ENCODE data around the gene MYL4.
"Not testable (repeated sequence)": the region's sequence is repeated elsewhere in the genome, so short reads cannot be mapped to it uniquely, and the experiment has no call there.

MYL4 gene

DNA sequence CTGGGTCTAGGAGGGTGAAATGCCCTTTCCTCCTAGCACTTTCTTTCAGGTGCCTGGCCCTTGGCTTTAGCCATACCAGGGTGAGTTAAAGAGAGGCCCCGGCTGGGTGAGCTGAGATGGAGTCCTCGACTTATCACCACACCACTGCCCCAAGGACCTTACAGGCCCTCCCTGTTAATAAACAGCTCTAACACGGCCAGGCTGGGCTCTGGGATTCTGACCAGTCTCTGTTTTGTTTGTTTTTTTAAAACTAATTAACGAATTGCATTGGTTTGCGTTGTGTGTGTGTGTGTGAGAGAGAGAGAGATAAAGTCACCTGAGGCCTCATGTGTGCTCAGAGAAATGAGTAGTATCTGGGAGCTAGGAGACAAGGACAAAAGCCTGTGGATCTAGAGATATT, 14.3 kb downstream of the MYL4 start:
- no peak for DNase-seq

DNA sequence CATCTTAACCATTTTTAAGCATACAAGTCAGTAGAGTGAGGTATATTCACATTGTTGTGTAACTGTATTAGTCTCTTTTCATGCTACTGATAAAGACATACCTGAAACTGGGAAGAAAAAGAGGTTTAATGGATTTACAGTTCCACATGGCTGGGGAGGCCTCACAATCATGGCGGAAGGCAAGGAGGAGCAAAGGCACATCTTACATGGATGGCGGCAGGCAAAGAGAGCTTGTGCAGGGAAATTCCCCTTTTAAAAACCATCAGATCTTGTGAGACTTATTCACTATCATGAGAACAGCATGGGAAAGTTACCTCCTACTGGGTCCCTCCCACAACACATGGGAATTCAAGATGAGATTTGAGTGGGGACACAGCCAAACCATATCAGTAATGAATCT, 14.9 kb downstream of the MYL4 start:
- DNase-seq = not testable (repeated sequence)

DNA sequence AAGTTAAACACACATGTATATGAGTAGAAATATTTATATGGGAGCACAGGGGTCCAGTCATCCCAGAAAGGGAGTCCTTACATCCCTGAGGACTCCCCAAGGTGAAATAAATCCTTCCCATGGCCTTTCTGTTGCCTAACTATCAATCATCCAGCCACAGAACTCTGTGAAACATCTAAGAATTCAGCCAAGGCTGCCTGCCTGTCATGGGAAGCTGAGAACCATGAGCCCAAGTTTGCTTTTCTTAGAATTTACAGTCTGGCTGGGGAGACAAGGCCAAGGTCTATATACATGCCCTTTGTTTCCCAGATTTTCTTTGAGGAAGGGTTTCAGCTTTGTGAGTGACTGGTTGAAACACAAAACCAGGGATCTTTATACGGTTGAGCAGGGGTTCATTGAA, 15.8 kb downstream of the MYL4 start:
- no peak for DNase-seq

DNA sequence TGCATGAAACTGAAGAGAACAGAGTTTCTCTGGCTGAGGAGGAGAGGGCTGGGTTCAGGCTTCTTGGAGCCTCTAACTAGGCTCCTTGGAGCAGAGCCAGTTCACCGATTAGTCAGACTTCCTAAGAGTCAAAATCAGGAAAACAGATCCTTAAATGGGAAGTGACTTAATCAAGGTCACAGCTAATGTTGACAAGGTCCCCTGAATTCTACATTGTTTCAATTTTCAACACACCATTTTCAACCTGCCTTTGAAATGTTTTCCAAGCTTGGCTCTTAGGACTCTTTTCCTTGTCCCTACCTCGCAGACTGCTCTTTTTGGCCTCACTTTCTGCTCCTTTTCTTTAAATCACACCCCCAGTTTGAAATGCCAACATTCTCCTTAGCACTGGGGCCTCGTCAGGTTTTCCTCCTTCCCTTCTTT, 16.3 kb downstream of the MYL4 start:
- no peak for DNase-seq

DNA sequence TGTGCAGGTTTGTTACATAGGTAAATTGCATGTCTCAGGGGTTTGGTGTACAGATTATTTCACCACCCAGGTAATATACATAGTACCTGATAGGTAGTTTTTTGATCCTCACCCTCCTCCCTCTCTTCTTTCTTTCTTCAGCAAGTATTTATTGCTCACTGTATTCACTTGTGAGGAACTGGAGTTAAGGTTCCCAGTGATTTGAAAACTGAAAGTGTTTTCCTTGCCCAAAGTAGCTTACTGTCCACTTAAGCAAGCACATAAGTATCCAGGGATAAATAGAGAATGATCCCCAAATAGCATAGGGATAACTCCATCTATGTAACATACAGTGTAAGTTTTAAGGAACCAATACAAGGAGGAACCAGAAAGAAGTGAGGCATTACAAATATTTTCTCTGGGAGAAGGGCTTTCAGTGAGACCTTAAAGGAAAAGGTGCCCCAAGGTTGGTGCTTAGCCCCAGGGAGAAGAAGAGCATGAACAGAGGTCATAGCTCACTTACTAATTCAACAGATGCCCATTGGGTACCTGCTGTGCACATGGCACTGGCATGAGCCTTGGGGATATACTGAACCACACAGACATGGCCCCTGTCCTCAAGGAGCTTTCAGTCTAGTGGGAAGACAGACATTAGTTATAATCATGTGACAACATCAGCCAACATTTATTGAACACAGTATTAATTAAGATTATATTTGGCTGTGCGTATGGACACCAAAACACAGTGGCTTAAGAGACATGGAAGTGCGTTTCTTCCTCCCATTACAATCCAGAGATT, 17.0 kb downstream of the MYL4 start:
- no peak for DNase-seq

DNA sequence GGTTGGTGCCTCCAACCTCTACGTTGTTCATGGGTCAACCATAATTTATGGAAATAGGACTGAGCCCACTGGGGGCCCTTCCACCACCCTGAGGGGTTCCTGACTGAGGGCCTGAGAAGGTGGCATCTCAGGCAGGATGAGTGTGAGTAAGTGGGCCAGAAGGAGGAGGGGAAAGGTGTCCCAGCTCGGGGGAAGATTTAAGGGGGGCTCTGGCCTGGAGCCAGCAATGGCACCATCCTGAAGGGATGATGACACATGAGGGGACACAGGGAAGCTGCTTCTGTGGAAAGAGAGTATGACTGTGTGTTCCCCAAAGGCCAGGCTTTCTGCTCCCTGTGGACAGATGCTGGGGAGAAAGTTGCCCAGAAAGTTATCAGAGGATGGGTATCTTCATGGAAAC, 18.7 kb downstream of the MYL4 start:
- no peak for DNase-seq

DNA sequence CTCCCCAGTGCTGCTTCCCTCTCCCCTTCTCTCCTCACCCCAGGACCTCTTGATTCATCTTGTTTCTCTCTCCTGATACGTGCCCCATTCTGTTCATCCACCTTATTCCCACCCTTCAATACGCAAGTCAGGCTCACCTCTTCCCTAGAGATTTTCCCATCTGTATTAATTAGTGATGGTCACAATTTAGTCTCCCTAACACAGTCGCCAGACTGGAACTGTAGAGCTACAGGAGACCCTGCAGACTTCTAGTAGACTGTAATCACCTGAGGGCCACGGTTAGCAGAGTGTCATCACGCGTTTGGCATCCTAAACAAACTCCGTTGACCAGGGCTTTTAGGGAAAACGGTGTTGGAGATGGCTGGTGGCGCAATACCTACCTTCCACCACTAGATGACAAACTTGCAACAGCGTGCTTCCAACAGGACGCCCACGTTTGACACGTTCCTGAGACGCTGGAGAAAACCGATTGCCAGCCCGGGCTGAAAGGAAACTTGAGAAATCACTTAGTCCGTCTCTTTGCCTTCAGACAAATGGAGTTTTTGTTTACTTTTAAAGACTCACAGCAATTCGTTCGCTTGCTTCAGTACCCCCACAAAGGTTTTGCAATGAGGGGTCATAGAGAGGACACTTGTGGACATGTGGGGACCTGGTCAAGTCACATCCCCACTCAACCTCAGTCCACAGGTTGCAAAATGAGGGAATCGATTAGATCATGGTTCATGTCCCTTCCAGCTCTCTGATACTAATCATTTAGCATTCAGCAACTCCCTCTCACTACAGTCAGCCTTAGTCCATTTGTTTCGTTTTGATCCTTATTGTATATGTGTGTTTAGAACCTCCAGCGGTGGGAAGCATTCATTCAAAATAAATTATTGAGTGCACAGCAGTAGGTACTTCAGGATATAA, 20.6 kb downstream of the MYL4 start:
- DNase-seq = peak; percentile 74

- no peak for DNase-seq
Observed at GRCh38 chr17:47230864-47231263, 21.7 kb downstream of the MYL4 start.

GRCh38 chr17:47231334-47231733, 22.2 kb downstream of the MYL4 start:
- no peak for DNase-seq

DNA sequence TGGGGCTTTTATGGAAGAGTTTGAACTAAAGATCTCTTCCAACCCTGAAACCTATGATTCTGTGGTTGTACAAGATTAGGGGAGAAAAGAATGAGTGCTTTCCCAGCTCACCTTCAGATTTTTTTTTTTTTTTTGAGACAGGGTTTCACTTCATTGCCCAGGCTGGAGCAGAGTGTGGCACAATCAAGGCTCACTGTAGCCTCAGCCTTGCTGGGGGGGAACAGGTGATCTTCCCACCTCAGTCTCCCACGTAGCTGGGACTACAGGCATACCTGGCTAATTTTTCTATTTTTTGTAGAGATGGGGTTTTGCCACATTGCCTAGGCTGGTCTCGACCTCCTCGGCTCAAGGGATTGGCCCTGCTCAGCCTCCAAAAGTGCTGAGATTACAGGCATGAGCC, 22.7 kb downstream of the MYL4 start:
- no peak for DNase-seq

DNA sequence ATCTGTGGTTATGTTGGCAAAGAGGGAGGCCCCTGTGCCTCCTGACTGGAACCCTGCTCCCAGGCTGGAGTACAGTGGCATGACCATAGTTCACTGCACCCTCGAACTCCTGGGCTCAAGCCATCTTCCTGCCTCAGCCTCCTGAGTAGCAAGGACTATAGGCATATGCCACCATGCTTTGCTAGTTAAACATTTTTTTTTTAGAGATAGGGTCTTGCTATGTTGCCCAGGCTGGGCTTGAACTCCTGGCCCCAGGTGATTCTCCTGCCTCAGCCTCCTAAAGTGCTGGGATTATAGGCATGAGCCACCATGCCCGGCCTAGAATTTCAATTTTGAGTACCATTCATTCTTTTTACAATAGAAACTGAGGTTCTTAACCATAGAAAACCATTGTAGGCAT, 23.3 kb downstream of the MYL4 start:
- no peak for DNase-seq

GRCh38 chr17:47235506-47235905, 26.4 kb downstream of the MYL4 start:
- DNase-seq = no peak

DNA sequence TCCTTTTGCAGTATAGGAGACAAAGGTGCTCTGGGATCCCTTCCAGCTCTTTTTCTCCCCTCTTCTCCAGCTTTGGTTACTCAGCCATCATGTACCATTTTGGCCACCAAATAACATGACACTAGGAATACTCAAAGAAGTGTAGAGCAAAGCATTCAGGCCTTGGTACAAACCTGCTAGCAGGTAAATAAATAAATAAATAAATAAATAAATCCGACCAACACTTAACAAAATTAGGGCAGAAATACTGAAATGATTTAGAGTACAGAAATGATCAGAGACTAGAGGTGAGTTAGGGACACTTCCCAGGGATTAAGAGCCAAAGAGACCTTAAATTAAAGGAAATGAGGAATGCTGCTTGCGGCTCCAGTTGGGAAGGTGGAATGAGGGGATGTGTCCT, 26.8 kb downstream of the MYL4 start:
- no peak for DNase-seq

- no peak for DNase-seq
Observed at GRCh38 chr17:47237841-47238240, 28.7 kb downstream of the MYL4 start.

GRCh38 chr17:47238321-47239010, 29.3 kb downstream of the MYL4 start:
- no peak for DNase-seq

- DNase-seq = no peak
Observed at GRCh38 chr17:47239619-47239966, 30.4 kb downstream of the MYL4 start.

- DNase-seq = no peak
Observed at GRCh38 chr17:47239967-47240651, 31.0 kb downstream of the MYL4 start.

GRCh38 chr17:47240806-47241205, 31.7 kb downstream of the MYL4 start:
- DNase-seq = no peak

DNA sequence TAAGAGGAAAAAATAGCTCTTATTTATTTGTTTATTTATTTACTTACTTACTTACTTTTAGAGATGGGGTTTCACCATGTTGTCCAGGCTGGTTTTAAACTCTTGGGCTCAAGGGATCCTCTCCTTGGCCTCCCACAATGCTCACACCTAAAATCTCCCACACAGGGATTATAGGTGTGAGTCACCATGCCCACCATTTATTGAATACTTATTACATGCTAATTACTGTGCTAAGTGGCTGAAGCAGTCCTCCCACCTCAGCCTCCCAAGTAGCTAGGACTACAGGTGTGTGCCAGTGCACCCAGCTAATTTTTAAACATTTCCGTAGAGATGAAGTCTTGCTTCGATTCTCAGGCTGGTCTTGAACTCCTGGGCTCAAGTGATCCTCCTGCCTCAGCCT, 33.5 kb downstream of the MYL4 start:
- DNase-seq = no peak

DNA sequence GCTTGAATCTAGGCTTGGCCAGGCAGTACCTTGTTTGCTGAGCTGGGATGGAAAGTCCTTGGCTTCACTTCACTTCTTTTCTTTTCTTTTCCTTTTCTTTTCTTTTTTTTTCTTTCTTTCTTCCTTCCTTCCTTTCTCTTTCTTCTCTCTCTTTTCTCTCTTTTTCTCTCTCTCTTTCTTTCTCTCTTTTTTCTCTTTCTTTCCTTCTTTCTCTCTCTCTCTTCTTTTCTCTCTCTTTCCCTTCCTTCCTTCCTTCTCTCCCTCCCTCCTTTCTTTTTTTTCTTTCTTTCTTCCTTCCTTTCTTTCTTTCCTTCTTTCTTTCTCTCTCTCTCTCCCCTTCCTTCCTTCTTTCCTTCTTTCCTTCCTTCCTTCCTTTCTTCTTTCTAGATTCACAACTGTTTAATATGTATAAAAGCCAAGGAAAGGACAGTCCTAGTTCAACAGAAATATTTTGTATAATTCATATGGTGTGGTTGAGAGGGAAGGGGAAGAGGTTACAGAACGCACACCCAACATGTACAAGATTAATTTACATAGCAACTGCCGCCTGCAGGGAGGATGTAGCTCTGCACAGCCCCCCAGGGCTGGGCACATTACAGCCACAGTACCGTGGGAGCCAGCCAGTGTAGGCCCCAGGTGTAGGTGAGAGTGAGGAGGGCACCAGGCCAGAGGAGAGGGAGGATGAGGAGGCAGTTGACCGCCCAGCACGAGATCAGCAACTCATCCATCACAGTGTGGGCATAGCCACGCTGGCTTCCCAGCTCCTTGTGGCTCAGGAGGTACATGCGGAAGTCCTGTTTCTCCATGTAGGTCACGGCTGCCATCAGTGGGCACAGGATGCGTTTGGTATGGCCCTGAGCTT, 34.8 kb downstream of the MYL4 start:
- DNase-seq = no peak

- DNase-seq = no peak
Observed at GRCh38 chr17:47244697-47245096, 35.5 kb downstream of the MYL4 start.

- DNase-seq = no peak
Observed at GRCh38 chr17:47246120-47246519, 37.0 kb downstream of the MYL4 start.

All from activated CD8-positive, alpha-beta memory T cell treated with anti-CD3 and anti-CD28 coated beads, Interleukin-2, amount 50 U/mL, for 4 hours (primary cell).